Spleen (tissue), 11 donors: ENCODE data around the gene SLC22A12. TPM values are rescaled to one million over a fixed set of nuclear protein-coding genes. Genes with fewer than 3 reads are reported as not detected.
A peak's percentile ranks its signal among the peaks of the same experiment; 100 is the strongest.
"Not testable (repeated sequence)": the region's sequence is repeated elsewhere in the genome, so short reads cannot be mapped to it uniquely, and the experiment has no call there.

Experiments
- DNase-seq: peaks from one replicate; pipeline ENCODE4 v3.0.0-alpha.2; 2020
- H3K27ac ChIP-seq, 8 donors: fragments of 200-600 bp; sonication (generic) in 7 of 8; 1 replicate in 4 of 8; 2 replicates in 4 of 8; pipeline versions ENCODE4 v1.5.0 to v1.8.0; 2016 to 2021; ENCODE audit warnings: inconsistent platforms in 4 of 8, mild to moderate bottlenecking in 4 of 8, moderate library complexity in 1 of 8
- H3K27me3 ChIP-seq, 7 donors: fragments of 200-600 bp; sonication (generic) in 6 of 7; replicated peaks in 1 of 7; 1 replicate in 4 of 7; 2 replicates in 3 of 7; pipeline versions ENCODE4 v1.5.0 to v1.8.0; 2016 to 2021; ENCODE audit warnings: inconsistent platforms in 3 of 7, mild to moderate bottlenecking in 1 of 7
- H3K36me3 ChIP-seq, 6 donors: fragments of 200-600 bp; sonication (generic) in 5 of 6; 1 replicate in 4 of 6; 2 replicates in 2 of 6; pipeline versions ENCODE4 v1.5.0 to v1.8.0; 2016 to 2021; ENCODE audit warnings: inconsistent platforms in 2 of 6
- H3K4me1 ChIP-seq, 6 donors: fragments of 200-600 bp; sonication (generic) in 5 of 6; 1 replicate in 3 of 6; 2 replicates in 3 of 6; pipeline versions ENCODE4 v1.5.0 to v1.8.0; 2016 to 2021; ENCODE audit warnings: inconsistent platforms in 3 of 6
- H3K4me3 ChIP-seq, 8 donors: fragments of 200-600 bp; sonication (generic) in 7 of 8; 1 replicate in 4 of 8; 2 replicates in 4 of 8; pipeline versions ENCODE4 v1.5.0 to v1.8.0; 2016 to 2021; ENCODE audit warnings: inconsistent platforms in 4 of 8, mild to moderate bottlenecking in 4 of 8, moderate library complexity in 2 of 8
- H3K9me3 ChIP-seq, 8 donors: fragments of 200-600 bp; sonication (generic) in 7 of 8; 1 replicate in 4 of 8; 2 replicates in 4 of 8; pipeline versions ENCODE4 v1.5.0 to v1.8.0; 2016 to 2021; ENCODE audit warnings: inconsistent platforms in 4 of 8
- CTCF ChIP-seq, 11 experiments: fragments of 200-600 bp in 7 of 11; fragments of 450-650 bp in 4 of 11; sonication (generic) in 4 of 11; IDR thresholded peaks in 8 of 11; conservative IDR thresholded peaks in 3 of 11; 1 replicate in 7 of 11; 2 replicates in 4 of 11; pipeline versions ENCODE4 v1.4.0 to v1.8.0; 2016 to 2021; ENCODE audit warnings: antibody characterized with exemption in 11 of 11, inconsistent platforms in 4 of 11, mild to moderate bottlenecking in 1 of 11
- POLR2A ChIP-seq, 3 donors: fragments of 450-650 bp; IDR thresholded peaks; one replicate each; pipeline ENCODE4 v1.5.1; 2017; ENCODE audit warnings: antibody characterized with exemption in 3 of 3, mild to moderate bottlenecking in 1 of 3
- POLR2AphosphoS5 ChIP-seq, 3 donors: sonication (generic); formaldehyde crosslinking; IDR thresholded peaks; one replicate each; pipeline ENCODE4 v1.5.1; 2017; ENCODE audit warnings: antibody characterized with exemption in 3 of 3
- WGBS, 5 donors: extraction: QIAGEN DNeasy Blood & Tissue Kit in 3 of 5; methylation state at CpG; one replicate each; pipeline versions ENCODE4 v1.1.5 to v1.1.7; 2013 to 2018; 5-methylcytosine and 5-hydroxymethylcytosine counted together
- intact Hi-C: fragments of 100-400 bp; cut with DNase I; formaldehyde crosslinking; loops from one replicate; pipeline ENCODE4 v1.15.0; 2023; ENCODE audit warnings: low total_unique reads
- polyA plus RNA-seq, 3 donors: library from polyadenylated mRNA; stranded (reverse); fragments of 200-250 nt; gene quantifications; one replicate each; pipeline ENCODE4 v1.2.1, GENCODE V29; 2013
- total RNA-seq, 7 donors: library from RNA; depleted of rRNA in 3 of 7; stranded (reverse); fragments of >200 nt in 3 of 7; fragmentation: NEBNext Ultra II Directional in 4 of 7; extraction: Animal tissue kit (Norgen Biotek cat#: 25700) in 4 of 7; gene quantifications; one replicate each; pipeline versions ENCODE4 v1.1.0 to v1.2.1, GENCODE V29; 2016 to 2021
- donor health status: healthy with polysubstance abuse.
- donor health status: DM: no; HTN: no; CAD: no; lungs with moderate emphysema.
- donor health status: DM: no; HTN: no; CAD: no.
- donor health status: Bipolar disorder and iron deficiency.
- donor health status: healthy.
- donor health status: DM: no; HTN: no; CAD: no.
- donor health status: DM: yes; HTN: yes; CAD: no.

Gene SLC22A12
- total and polyA plus RNA-seq, 10 donors, result not detected

GRCh38 chr11:64593156-64594105 is 2.4 kb downstream of the SLC22A12 start:
- H3K4me1 ChIP-seq, result no peaks in the 10 kb centered on the region
- no peaks in the 10 kb centered on the region for H3K36me3 ChIP-seq
- 85 to 88% (median 87%) methylated on average over 26 to 32 of the region's 32 CpGs for WGBS, 5 donors
- TF ChIP-seq POLR2AphosphoS5 (IDR thresholded peaks at IDR 0.05) (no peak), CTCF (IDR thresholded peaks at IDR 0.05 in 8 of 11, conservative IDR thresholded peaks at IDR 0.05 in 3 of 11) (no peak), POLR2A (IDR thresholded peaks at IDR 0.05) (no peak)
- intact Hi-C loops, result no loop called here
- H3K9me3 ChIP-seq, result peaks cover 0 to 13% (median 8%) of the 10 kb centered on the region in 8 donors
- H3K4me3 ChIP-seq, result no peak overlapping the region
- peak; percentile 58 for DNase-seq
- no peak overlapping the region for H3K27ac ChIP-seq
- H3K27me3 ChIP-seq, result no peaks in the 10 kb centered on the region

GRCh38 chr11:64594159-64594939 is 3.3 kb downstream of the SLC22A12 start:
- intact Hi-C loops, result no loop called here
- no peaks in the 10 kb centered on the region for H3K4me1 ChIP-seq
- WGBS, 5 donors, result 87 to 95% (median 91%) methylated on average over 14 of the region's 14 CpGs
- H3K36me3 ChIP-seq, result no peaks in the 10 kb centered on the region
- no peaks in the 10 kb centered on the region for H3K27me3 ChIP-seq
- DNase-seq, result peak; percentile 15
- H3K9me3 ChIP-seq, result peaks cover 0 to 3% (median under 1%) of the 10 kb centered on the region in 8 donors
- H3K27ac ChIP-seq, result no peak overlapping the region
- no peak overlapping the region for H3K4me3 ChIP-seq
- no peak for TF ChIP-seq POLR2A (IDR thresholded peaks at IDR 0.05)
- TF ChIP-seq POLR2AphosphoS5 (IDR thresholded peaks at IDR 0.05), result no peak
- TF ChIP-seq CTCF (IDR thresholded peaks at IDR 0.05 in 8 of 11, conservative IDR thresholded peaks at IDR 0.05 in 3 of 11), result no peak

- intact Hi-C loops, H3K4me1 ChIP-seq: not testable (repeated sequence)
- WGBS, 5 donors, result 62 to 79% (median 66%) methylated on average over 1 of the region's 1 CpG
Observed at GRCh38 chr11:64595922-64596321, 4.9 kb downstream of the SLC22A12 start.

GRCh38 chr11:64597671-64598101 is 6.7 kb downstream of the SLC22A12 start:
- 82 to 93% (median 88%) methylated on average over 10 to 13 of the region's 13 CpGs for WGBS, 5 donors
- Histone ChIP-seq H3K4me1 (no peaks in the 10 kb centered on the region), H3K9me3 (no peaks in the 10 kb centered on the region), H3K27ac (no peak overlapping the region), H3K36me3 (no peaks in the 10 kb centered on the region), H3K27me3 (no peaks in the 10 kb centered on the region), H3K4me3 (no peak overlapping the region)
- TF ChIP-seq POLR2AphosphoS5 (IDR thresholded peaks at IDR 0.05) (no peak), POLR2A (IDR thresholded peaks at IDR 0.05) (no peak), CTCF (IDR thresholded peaks at IDR 0.05 in 8 of 11, conservative IDR thresholded peaks at IDR 0.05 in 3 of 11) (no peak)
- intact Hi-C loops, result no loop called here
- peak; percentile 49 for DNase-seq

More at GRCh38 chr11:64595922-64596321, 4.9 kb downstream of the SLC22A12 start:
- not testable (repeated sequence) for DNase-seq, H3K9me3 ChIP-seq, H3K27ac ChIP-seq, H3K27me3 ChIP-seq, H3K4me3 ChIP-seq, H3K36me3 ChIP-seq
